HG03565 (cell line): ENCODE results near the gene TRIM66.

Source experiments
- ATAC-seq: cut with Tn5 transposase; IDR thresholded peaks from one replicate; pipeline ENCODE4 v1.9.1; 2021; ENCODE audit warnings: mild to moderate bottlenecking, moderate library complexity; ENCODE audit not compliant: unreplicated experiment

TRIM66 gene

GRCh38 chr11:8682303-8683114, at the start of gene TRIM66, which contains the start of gene RPL27A:
TSS of gene TRIM66 (minus strand) at chr11:8682665. CDS start at chr11:8672274, 10,391 bp downstream.
TSS of gene RPL27A (plus strand) at chr11:8682792. CDS start at chr11:8682814, 22 bp downstream.
- ATAC-seq, result peak; percentile 93

GRCh38 chr11:8731647-8732323, 49.3 kb upstream of the TRIM66 start:
- no peak for ATAC-seq

- ATAC-seq, result no peak
Measured at GRCh38 chr11:8730697-8731020, 48.2 kb upstream of the TRIM66 start.

- no peak for ATAC-seq
Measured at GRCh38 chr11:8729837-8730696, 47.6 kb upstream of the TRIM66 start.

GRCh38 chr11:8729067-8729466, 46.6 kb upstream of the TRIM66 start:
- no peak for ATAC-seq

GRCh38 chr11:8728563-8728962, 46.1 kb upstream of the TRIM66 start:
- no peak for ATAC-seq

- no peak for ATAC-seq
Measured at GRCh38 chr11:8726395-8726794, 43.9 kb upstream of the TRIM66 start.

- ATAC-seq, result no peak
Measured at GRCh38 chr11:8724682-8725081, 42.2 kb upstream of the TRIM66 start.

- ATAC-seq, result no peak
Measured at GRCh38 chr11:8723711-8724110, 41.2 kb upstream of the TRIM66 start.

- no peak for ATAC-seq
Measured at GRCh38 chr11:8722809-8723208, 40.3 kb upstream of the TRIM66 start.

GRCh38 chr11:8721609-8722500, 39.4 kb upstream of the TRIM66 start:
- no peak for ATAC-seq

- no peak for ATAC-seq
Measured at GRCh38 chr11:8720868-8721608, 38.6 kb upstream of the TRIM66 start.

GRCh38 chr11:8720352-8720751, 37.9 kb upstream of the TRIM66 start:
- ATAC-seq, result no peak

- no peak for ATAC-seq
Measured at GRCh38 chr11:8719721-8720120, 37.3 kb upstream of the TRIM66 start.

GRCh38 chr11:8719211-8719649, 36.8 kb upstream of the TRIM66 start:
- ATAC-seq, result no peak

- ATAC-seq, result no peak
Measured at GRCh38 chr11:8717876-8718753, 35.6 kb upstream of the TRIM66 start.

GRCh38 chr11:8717544-8717875, 35.0 kb upstream of the TRIM66 start:
- ATAC-seq, result no peak

- no peak for ATAC-seq
Measured at GRCh38 chr11:8715501-8715900, 33.0 kb upstream of the TRIM66 start.
